CD4-positive, alpha-beta T cell treated with Interleukin-21 for 1 hour (primary cell): ENCODE results near the gene CEP57L1.
"Not testable (repeated sequence)": the region's sequence is repeated elsewhere in the genome, so short reads cannot be mapped to it uniquely, and the experiment has no call there.

Experiments used
- DNase-seq: peaks from one replicate; pipeline ENCODE4 v3.0.0-alpha.2; 2020

CEP57L1 gene

DNA sequence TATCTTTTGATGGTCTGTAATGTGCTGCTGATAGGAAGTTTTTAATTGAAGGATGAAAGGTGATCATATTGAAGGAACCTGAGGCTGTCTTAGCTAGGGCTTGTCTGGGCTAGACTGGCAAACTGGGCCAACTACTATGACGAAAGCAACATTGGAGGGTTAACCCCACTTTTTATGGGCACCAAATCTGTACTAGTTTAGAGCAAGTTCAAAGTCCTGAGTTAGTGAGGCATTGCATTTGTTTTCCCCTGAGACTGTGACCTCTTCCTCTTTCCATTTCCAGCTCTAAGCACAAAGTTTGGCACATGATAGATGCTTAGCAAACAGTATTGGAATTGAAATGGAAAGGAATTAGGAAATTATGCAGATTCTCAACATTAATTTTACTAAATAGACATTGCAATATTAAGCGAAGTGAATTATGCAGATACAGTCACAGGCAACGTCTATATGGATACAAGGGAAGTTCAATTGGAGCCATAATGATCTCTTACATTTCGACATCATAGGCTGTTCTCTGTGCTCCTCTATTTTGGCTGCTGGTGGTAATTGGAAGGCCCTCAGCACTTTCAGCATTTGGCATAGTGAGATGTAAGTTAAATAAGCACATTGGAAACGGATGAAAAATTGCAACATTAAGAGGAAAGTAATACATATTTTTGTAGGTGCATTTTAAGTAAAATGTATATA is 22.2 kb downstream of the CEP57L1 start:
- DNase-seq: no peak

DNA sequence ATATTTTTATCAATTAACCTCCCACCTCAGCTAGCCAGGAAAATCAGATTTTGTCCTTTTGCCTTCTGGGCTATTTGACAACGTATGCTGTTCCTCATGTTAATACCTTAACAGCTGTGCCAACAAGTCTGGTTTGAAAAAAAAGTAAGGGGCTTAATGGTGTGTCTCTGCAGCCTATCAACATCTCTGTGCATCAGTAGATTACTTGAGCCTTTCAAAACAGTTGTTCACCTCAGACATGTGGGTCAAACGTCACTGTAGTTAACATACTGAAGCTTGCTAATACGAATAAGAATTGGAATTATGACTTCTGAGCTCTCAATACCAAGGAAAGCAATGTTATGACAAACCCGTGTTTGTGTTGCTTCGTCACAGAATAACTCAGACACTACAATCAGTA is 23.0 kb downstream of the CEP57L1 start:
- no peak for DNase-seq

GRCh38 chr6:109118871-109119354 is 23.6 kb downstream of the CEP57L1 start:
- no peak for DNase-seq

DNA sequence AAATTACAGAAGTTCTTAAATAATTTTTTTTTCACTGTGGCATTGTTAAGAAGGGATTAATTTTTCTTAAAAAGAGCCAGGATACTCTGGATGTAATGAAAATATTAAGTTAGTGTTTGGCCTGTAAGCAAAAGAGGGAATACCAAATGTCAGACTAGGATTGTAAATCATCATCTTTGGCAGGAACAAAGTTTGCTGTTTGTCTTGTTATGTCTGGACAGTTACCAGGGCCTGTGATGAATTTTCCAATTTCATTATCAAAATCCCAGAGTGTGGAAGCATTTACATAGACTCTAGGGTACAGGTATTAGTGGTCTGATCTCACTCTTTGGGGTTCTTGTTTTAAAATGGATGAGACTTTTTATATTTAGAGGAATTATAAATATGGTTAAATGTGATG is 26.1 kb downstream of the CEP57L1 start:
- DNase-seq: no peak

- DNase-seq: no peak
These were observed 28.9 kb downstream of the CEP57L1 start for GRCh38 chr6:109124219-109124618.

DNA sequence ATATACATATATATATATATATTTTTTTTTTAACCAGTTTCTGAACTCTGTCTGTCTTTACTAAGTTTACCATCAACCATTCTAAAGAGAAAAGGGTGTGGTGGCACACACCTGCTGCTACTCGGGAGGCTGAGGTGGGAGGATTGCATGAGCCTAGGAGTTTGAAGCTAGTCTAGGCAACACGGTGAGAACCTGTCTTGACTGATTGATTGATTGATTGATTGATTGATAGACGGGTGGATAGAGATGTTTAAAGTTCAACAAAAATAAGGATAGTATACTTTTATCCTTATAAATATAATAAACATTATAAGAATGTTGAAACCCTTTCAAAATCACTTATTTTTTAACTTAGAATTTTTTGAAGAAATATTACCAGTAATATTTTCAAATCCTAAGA is 30.2 kb downstream of the CEP57L1 start:
- DNase-seq: no peak

GRCh38 chr6:109130065-109130464 is 34.8 kb downstream of the CEP57L1 start:
- DNase-seq: no peak

- DNase-seq: not testable (repeated sequence)
These were observed 40.3 kb downstream of the CEP57L1 start for GRCh38 chr6:109135600-109135999.

- DNase-seq: not testable (repeated sequence)
These were observed 40.7 kb downstream of the CEP57L1 start for GRCh38 chr6:109136039-109136438.

DNA sequence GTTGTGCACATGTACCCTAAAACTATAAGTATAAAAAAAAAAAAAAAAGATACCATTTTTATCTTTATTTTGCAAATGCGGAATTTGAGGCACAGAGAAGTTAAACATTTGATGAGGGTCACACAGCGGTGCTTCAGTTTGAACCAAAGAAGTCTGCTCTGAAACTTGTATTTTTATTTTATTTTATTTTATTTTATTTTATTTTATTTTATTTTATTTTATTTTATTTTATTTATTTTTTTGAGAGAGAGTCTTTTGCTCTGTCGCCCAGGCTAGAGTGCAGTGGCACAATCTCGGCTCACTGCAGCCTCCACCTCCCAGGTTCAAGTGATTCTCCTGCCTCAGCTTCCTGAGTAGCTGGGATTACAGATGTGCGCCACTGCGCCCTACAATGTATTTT is 41.2 kb downstream of the CEP57L1 start:
- not testable (repeated sequence) for DNase-seq

- DNase-seq: no peak
These were observed 43.8 kb downstream of the CEP57L1 start for GRCh38 chr6:109139109-109139508.

- DNase-seq: not testable (repeated sequence)
These were observed 46.8 kb downstream of the CEP57L1 start for GRCh38 chr6:109142067-109142466.

DNA sequence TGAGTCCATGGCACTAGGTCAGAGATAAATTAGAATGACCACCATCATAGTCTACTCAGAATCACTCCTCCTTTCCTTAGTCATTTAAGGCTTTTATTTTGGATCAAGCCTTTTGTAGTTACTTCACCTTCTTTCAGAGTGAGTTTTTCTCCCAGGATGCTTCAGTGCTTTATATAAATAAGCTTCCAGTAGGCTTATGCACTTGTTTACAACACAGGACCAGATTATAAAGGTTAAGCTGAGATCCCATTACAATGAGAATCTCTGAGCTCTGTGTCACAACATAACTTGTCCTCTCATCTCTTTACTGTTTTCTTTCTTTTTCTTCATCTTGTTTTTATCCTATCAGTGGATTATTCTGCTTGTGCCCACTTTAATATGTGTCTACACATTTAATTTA is 47.9 kb downstream of the CEP57L1 start:
- no peak for DNase-seq

DNA sequence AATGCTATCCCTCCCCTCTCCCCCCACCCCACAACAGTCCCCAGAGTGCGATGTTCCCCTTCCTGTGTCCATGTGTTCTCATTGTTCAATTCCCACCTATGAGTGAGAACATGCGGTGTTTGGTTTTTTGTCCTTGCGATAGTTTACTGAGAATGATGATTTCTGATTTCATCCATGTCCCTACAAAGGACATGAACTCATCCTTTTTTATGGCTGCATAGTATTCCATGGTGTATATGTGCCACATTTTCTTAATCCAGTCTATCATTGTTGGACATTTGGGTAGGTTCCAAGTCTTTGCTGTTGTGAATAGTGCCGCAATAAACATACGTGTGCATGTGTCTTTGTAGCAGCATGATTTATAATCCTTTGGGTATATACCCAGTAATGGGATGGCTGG is 52.9 kb downstream of the CEP57L1 start:
- not testable (repeated sequence) for DNase-seq

- DNase-seq: not testable (repeated sequence)
These were observed 53.4 kb downstream of the CEP57L1 start for GRCh38 chr6:109148716-109149115.

DNA sequence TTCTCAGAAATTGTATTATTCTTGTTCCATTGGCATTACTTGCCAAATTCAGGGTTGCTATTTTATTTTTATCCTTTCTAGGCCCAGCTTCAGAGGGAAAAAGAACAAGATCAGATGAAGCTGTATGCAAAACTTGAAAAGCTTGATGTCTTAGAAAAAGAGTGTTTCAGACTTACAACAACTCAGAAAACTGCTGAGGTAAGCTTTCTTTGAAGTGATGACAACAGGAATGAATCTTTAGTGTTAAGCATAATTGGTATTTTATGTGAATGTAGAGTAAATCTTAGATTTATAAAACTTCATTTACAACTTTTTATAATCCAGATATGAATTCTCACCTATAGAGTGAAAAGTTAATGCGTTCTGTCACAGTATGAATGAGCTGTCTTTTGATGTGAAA is 58.4 kb downstream of the CEP57L1 start:
- no peak for DNase-seq

DNA sequence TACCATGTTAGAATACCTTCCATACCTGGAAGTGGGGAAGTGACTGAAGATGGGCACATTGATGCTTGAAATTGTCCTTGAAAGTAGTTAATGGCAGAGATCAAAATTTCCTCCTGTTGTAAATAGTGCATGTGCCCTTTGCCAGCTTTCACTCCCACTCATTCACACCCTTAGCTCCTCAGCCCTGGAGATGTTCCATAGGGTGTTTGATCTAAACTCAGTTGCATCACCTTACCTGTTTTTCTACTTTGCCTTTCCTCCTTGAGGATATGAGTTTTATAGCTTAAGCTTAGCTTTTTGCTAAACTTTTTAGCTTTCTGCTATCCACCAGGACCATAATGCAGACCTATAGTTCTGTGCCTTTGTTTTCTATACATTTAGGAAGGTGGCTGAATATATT is 69.0 kb downstream of the CEP57L1 start:
- DNase-seq: no peak

DNA sequence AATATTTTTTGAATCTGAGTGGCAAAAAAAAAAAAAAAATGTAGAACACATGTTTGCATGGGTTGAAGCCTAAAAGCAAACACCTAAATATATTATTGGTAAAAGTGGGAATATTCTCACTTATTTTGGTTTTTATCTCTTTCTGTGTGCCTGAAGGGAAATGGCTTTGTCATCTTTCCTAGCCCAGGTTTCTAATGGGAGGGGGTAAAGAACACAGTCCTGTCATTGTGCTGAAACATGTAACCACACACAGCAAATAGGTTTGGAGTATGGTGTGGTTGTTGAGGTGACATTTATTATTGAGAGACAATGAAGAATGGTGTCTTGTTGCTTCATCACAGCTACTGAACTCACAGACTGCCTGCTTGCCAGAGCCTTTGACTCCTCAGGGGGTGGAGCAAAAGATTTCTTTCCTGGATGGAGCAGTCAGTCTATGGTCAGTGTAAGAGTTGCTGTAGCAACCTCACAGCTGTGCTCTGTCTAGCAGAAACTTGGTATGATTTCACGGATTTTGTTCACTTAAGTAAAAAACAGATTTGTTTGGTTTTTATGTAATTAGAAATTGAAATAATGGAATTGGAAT is 70.2 kb downstream of the CEP57L1 start:
- DNase-seq: no peak

DNA sequence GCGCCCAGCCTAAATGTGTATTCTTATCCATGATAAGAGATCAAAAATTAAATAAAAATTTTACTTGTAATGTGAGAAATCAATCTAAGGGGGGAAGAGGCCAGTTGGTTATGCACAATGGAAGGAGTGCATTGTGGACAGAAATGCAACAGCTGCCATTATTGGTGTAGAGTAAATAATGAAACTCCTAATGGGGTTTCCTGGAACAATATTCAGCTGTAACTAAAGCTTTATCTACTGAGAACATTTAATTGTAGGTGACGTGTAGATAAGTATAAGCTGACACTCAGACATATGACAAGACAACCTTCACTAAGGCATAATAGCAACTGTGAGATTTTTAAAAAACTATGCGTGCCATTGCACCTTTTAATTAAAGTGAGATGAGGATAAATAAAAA is 71.4 kb downstream of the CEP57L1 start:
- no peak for DNase-seq

DNA sequence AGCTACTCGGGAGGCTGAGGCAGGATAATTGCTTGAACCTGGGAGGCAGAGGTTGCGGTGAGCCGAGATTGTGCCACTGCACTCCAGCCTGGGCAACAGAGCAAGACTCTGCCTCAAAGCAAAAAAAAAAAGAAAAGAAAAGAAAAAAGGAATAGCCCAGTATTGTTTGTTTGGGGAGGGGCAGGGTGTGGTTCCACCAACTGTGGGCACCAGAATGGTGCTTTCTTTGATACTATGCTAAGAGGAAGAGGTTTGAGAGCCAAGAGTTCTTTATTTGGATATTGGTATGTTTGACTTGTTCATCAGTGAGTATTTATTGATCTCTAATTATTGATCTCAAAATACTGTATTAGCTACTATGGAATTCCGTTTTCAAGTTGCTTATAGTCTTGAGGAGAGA is 72.3 kb downstream of the CEP57L1 start:
- DNase-seq: no peak

DNA sequence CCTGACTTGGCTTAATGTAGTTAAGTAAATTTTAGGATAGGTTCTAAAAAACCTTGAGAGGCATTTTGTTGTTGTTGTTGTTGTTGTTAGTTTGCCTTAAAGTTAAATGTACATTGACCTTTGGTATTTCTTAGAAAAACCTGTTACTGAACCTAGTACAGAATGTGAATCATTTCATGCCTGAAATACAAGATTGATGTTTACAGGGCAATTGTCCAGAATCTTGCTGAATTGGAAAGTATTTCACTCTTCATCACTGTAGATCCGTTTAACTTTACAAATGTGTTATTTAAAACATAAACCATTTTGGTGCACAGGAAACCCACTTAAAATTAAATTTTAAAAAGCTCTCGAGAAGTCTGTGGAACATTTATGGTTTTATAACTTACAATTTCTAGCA is 75.0 kb downstream of the CEP57L1 start:
- no peak for DNase-seq

DNA sequence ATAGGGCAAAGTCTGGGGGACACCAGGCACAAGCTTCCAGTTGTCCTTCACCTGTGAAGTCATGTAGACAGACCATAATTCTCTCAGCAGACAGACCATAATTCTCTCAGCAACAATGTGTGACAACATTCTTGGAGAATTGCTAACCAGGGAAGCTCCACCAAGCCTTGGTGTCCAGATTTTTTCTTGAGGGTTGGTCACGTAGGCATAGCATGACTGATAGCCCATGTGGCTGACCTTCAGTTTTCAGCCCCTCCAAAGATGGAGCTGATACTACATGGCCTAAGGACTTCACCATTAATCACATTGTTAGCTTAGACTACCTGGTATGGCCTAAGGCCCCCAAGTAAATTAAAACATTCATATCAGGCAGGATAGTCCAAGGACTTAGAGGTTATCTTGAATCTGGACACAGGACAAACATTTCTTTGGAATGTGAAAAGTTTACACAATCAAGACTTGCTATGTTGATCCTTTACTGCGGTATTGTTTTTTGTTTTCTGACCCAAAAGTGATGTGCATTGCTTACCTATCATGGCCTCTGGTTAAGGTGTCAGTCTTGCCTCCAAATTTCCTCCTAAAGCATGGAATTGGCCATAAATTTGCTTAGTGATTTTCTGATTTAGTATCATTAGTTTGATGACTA is 76.9 kb downstream of the CEP57L1 start:
- DNase-seq: no peak

GRCh38 chr6:109174916-109175315 is 79.6 kb downstream of the CEP57L1 start:
- DNase-seq: no peak

GRCh38 chr6:109178921-109179320 is 83.6 kb downstream of the CEP57L1 start:
- DNase-seq: no peak
